ENCODE measurements around the gene LLGL2.

- TF ChIP-seq CTCF (conservative IDR thresholded peaks at IDR 0.05) (no peak), ZFX (IDR thresholded peaks at IDR 0.05) (no peak)
Observed at GRCh38 chr17:75576661-75577060, 51.2 kb downstream of the LLGL2 start.
